ENCODE results near the gene CNTNAP2. TPM values are rescaled to one million over a fixed set of nuclear protein-coding genes. Genes with fewer than 3 reads are reported as not detected.

Gene CNTNAP2
- total RNA-seq, 1 donor from 2014 or later: 0.22 TPM

DNA sequence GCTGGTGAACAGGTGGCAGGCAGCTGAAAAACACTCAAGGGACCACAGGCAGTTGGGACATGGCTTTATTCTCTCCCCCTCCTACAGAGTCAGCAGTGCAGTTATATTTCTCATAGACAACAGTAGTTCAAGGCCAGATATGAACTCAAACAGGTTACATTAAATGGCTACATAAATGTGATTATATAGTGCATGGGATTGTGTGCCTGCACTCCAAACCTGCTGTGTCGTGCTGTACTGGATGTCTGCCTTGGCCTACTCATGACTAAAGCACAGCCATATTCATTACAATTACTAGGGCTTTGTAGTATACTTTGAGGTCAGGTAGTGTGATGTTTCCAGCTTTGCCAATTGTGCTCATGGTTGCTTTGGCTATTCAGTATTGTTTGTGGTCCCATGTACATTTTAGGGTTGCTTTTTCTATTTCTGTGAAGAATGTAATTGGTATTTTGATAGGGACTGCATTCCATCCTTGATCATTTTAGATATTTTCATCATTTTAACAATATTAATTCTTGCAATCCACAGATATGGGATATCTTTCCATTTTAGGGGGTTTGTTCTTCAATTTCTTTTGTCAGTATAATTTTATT lies 393.6 kb downstream of the CNTNAP2 start:
- no peak for ATAC-seq
- no peak for DNase-seq
- intact Hi-C loops (cut with micrococcal nuclease): no loop called here

DNA sequence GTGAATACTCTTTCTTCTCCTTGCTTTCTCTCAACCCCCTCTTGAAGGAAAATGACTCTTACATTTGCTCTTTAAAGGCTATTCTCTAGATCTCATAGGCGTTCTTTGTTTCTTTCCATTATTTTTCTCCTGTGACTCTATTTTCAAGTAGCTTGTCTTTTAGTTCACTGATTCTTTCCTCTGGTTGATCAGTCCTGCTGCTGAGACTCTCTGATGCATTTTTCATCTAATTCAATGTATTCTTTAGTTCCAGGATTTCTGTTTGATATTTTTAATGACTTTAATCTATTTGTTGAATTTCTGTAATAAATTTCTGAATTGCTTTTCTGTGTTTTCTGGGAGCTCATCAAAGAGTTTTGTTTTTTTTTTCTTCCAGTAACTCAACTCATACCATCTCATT lies 397.7 kb downstream of the CNTNAP2 start:
- DNase-seq (no peak), ATAC-seq (no peak)
- intact Hi-C loops (cut with micrococcal nuclease): no loop called here

DNA sequence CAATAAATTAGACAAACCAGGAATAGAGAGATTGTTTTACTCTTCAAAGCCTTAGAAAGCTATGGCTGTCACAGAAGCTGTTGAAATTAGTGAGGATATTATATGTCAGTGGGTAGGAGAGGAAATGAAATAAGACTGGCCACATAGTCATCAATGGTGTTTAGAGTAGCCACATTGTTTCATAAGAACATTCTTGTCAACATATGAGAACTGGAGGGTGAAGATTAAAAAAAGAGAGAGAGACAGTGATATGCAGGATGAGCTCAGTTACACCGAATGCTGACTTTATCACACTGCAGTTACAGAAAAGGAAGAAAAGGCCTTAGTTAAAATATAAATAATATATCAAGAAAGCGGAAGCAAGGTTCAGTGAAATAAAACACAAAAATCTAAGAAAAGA lies 412.0 kb downstream of the CNTNAP2 start:
- intact Hi-C loops (cut with micrococcal nuclease): no loop called here
- ATAC-seq: no peak
- no peak for DNase-seq

DNA sequence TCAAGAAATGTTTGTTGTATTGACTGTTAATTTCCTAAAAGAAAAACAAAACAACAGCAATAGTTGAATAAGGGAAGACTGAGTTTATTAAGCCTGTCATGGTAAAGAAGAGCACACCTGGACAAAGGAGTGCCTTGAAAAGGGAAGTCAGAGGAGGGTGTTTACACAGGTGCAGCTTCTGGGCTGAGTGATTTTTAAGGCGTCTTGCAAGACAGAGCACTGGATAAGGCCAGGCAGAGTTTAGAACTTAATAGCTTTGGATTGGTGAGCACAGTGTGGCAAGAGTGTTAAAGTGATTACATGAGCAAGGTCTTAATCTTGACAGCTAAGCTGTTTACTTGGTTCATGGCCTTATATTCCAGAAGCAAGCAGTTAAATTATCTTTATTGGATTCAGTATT lies 423.2 kb downstream of the CNTNAP2 start:
- ATAC-seq (no peak), DNase-seq (no peak)
- intact Hi-C loops (cut with micrococcal nuclease): no loop called here

DNA sequence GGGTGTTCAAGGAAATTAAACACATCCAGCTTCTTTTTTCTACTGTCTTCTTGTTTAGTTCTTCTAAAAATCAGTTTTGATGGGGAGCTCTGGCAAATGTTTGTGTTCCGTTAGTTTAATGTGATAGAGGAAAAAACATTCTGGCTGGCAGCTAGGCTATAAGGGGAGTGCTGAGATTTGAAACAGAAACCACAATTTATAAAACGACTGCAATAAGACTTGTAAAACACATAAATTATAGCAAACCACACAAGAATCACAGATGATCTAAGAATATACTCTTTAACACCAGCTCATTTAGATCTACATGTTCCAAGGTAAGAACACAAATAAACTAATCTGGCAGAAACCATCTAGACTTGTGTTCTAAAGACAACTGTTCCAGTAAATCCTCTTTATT lies 425.5 kb downstream of the CNTNAP2 start:
- no peak for DNase-seq
- intact Hi-C loops (cut with micrococcal nuclease): no loop called here
- ATAC-seq: no peak

DNA sequence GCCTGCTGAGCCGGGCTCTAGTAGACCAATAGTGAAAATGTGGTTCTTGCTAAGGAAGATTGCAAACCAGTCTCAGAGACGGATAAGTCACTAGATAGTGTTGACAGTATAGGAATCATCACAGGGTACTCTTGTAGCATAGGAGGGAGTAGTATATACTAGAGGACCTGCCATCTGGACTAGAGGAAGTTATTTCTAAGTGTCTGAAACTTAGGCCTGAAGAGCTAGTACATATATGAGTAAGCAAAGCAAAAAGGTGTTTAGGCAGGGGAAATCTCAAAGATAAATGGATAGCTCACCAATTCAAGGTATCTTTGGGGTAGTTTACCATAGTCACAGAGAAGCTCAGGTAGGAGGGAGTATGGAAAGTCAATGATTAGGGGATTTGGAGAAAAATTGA lies 428.1 kb downstream of the CNTNAP2 start:
- intact Hi-C loops (cut with micrococcal nuclease): no loop called here

DNA sequence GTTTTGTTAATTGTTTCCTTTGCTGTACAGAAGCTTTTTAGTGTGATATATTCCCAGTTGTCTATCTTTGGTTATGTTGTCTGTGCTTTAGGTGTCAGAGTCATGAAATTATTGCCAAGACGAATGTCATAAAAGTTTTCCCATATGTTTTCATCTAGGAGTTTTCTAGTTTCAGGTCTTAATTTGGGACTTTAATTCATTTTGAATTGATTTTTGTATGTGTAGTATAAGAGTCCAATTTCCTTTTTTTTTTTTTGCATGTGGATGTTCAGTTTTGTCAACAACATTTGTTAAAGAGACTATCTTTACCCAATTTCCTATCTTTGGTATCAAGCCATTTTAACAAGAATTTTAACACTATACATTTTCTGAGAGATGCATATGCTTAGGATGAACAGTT lies 432.2 kb downstream of the CNTNAP2 start:
- intact Hi-C loops (cut with micrococcal nuclease): no loop called here
- DNase-seq (no peak), ATAC-seq (no peak)

More for the DNA sequence above, 428.1 kb downstream of the CNTNAP2 start:
- DNase-seq: no peak
- ATAC-seq: no peak

DNA sequence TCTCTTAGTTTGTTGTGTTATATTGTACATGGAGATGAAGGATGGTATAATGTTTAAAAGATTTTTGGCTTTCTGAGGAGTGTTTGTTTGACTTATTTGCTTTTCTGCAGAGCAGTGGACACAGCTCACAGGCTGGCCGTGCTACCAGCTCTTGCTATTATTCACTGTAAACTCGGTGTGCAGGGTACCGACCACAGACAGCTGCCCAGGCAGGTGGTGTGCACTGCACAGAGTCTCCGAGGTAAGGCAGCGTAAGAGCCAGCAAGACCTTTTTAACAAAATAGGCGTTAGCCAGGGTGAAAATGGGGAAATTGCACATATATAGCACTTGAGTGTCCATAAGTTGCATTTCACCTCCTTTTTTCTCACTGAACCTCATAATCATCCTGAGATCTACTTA lies 438.0 kb downstream of the CNTNAP2 start:
- intact Hi-C loops (cut with micrococcal nuclease): no loop called here
- DNase-seq (no peak), ATAC-seq (no peak)

DNA sequence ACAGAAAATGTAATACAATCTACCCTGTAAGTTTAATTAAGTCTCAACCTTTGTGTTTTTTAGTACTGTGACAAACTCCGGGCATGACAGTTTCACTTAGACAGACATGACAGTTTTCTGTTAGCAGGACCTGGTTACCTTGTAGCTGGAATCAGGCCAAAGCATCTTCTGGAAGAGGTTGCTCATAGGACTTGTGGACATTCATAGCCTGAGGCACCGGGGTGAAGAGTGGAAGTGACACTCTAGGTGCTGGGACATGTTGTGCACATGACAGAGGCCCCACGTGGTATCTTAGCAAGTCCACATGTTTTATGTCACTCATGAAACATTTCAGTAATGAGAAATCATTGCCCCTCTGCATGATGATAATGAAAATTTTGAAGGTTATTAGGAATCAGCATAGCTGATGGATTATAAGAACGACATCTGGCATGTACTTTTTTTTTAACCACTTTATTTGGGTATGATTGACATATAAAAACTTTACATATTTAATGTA lies 441.4 kb downstream of the CNTNAP2 start:
- ATAC-seq (no peak), DNase-seq (no peak)
- intact Hi-C loops (cut with micrococcal nuclease): no loop called here

DNA sequence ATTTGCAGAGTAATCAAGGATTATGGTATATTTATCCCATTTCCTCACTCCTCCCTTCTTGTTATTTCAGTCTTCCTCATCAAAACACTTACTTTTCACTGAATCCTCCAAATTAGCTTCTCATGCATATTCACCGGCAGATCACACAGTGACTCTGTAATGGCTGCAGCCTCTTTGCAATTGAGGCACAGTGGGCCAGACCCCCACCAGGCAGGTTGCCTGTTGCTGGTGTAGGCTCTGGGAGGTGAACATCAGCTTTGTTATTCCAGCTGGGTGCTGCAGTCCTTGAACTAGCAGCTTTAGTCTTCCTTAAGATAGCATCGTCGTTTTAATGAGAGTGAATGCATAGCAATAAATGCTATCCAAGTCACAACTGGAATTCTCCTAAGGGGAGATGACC lies 449.3 kb downstream of the CNTNAP2 start:
- DNase-seq (no peak), ATAC-seq (no peak)
- intact Hi-C loops (cut with micrococcal nuclease): no loop called here

DNA sequence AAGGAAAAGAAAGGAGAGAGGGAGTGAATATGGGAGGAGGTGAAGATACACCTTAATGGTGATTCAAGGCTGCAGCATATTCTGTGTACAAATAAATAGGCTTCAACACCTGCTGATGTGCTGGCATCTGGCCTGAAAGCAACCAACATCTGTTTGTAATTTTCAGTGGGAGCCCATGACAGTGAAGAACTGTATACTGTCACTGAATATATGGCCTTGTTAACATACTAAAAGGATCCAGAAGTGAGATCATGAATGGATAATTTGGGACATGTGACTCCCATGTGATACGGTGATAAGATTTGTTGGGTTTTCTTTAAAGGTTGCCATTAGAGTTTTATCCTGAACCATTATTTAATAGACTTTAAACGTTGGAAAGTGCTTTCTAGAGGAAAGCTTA lies 459.3 kb downstream of the CNTNAP2 start:
- DNase-seq (no peak), ATAC-seq (no peak)
- intact Hi-C loops (cut with micrococcal nuclease): no loop called here

DNA sequence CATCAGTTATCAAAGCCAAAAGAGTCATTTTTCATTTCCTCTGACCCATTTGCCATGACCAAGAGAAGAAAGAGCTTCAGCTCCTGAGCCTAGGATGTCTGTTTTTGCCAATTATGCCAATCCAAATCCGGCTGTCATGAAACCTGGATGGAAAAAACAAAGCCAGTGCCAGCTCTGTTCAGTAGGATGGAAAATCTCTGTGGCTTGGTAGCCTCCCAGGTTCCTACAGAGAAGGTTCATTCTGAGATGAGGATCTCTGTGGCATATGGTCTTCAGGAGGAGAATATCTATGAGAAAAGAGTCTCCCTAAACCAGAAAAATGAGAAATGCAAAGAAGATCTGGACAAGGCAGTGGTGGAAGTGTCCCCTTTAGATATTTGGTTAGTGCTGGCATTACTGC lies 475.4 kb downstream of the CNTNAP2 start:
- DNase-seq: no peak
- ATAC-seq: no peak
- intact Hi-C loops (cut with micrococcal nuclease): no loop called here

DNA sequence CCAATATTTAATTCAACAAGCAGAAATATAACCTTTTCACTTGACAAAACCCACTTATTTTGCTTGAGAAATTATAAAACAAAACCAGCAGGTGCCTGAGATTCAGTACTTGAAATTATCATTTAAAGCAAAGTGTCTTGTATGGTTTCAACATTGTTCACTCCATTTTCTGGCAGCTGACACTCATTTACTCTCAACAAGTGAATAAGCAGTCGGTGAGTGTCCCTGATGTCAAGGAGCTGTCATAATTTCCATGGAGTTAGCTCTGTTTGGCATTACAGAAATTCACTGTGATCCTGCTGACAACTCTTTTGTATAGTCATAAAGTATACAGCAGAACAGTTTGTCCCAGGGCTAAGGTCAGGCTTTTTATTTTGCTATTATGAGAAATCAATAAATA lies 490.0 kb downstream of the CNTNAP2 start:
- intact Hi-C loops (cut with micrococcal nuclease): no loop called here
- no peak for ATAC-seq

DNA sequence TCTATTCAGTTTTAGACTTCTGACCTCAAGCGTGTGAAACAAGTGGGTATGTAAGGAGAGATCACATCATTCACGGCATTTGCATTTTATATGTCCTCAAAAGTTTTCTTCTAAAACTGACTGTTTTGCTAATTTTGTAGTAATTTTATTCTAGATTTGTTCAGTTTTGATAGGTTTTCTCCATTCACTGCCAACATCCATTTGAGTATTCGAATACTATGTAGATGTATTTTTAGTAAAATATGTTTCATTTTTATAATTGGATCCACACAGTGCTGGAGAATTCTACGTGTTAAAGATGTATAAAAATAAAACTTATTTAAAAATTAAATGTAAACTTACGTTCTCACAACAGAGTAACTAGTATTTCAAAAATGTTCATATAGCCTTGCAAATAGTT lies 503.0 kb downstream of the CNTNAP2 start:
- intact Hi-C loops (cut with micrococcal nuclease): no loop called here
- ATAC-seq: no peak
- no peak for DNase-seq

More for the DNA sequence above, 490.0 kb downstream of the CNTNAP2 start:
- DNase-seq: no peak

DNA sequence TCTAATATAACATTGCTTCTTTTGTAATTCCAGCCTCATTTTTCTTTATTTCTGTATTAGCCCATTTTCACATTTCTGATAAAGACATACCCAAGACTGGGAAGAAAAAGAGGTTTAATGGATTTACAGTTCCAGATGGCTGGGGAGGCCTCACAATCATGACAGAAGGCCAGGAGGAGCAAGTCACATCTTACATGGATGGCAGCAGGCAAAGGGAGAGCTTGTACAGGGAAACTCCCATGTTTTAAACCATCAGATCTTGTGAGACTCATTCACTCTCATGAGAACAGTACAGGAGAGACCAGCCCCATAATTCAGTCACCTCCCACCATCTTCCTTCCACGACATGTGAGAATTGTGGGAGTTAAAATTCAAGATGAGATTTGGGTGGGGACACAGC lies 510.3 kb downstream of the CNTNAP2 start:
- ATAC-seq (no peak), DNase-seq (no peak)
- intact Hi-C loops (cut with micrococcal nuclease): no loop called here

DNA sequence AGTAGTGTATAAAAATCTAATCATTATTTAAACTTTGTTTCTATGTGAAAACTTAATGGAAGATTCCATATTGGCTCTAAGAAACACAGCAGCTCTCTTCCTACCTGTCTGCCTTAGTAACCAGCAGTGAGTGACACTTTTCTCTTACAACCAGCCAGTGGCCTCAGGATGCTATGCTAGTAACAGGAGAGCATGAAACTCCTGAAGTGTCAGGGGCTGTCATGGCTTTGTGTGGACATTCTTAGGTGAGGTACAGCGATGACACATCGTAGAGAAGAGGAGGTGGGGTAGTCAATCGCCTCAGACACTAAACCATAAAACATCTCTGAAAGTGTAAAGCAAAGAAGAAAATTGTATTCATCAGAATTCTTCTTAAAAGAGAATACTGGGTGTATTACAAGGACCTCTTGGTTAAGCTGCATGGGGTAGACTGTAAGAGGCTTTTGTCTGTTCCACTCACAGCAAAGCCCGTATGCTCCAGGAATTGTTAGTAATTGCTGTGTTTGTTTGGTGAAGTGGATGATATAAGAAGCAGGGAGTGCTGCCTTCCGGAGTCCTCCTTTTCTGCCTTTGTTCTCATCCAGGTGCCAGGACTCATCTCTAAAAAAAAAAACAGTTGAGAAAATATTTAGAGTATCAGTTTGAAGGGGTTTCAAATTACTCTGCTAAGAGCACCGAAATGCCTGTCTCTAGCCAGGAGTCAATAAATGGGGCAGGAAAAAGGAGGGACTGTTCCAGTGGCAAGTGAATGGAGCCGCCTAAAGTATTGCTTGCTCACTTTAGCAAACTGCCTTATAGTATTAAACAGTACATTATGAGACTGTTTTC lies 518.8 kb downstream of the CNTNAP2 start:
- DNase-seq: no peak
- intact Hi-C loops (cut with micrococcal nuclease): no loop called here
- ATAC-seq: no peak

DNA sequence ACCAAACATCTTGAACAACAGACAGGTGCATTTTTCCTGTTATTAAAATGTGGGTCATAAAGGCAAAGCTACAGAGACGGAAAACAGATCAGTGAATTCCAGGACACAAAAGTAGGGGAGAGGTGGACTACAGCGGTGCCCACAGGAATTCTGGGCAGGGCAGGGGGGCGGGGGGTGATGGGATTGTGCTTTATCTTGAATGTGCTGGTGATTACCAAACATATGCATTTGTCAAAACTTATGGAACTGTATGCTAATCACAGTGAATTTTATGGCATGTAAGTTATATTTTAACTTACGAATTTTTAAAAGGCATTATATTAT lies 519.4 kb downstream of the CNTNAP2 start:
- ATAC-seq (no peak), DNase-seq (no peak)
- intact Hi-C loops (cut with micrococcal nuclease): no loop called here

DNA sequence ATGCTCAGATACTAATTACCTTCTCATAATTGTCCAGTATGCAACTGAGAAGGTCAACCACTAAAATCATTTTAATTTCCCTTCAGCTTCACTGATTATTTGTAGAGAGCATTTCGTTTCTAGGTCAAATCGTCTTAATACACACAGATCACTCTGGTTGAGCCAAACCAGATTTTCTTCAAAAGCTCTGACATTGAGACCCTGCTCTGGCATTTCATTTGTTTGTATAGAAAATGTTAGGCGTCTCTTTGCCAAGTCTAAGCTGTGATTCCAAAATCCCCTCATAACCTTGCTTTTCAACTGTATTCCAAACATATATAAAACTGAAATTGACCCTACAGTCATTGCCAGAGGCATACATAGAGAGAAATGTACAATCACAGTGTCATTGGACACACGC lies 520.0 kb downstream of the CNTNAP2 start:
- ATAC-seq (no peak), DNase-seq (no peak)
- intact Hi-C loops (cut with micrococcal nuclease): no loop called here

DNA sequence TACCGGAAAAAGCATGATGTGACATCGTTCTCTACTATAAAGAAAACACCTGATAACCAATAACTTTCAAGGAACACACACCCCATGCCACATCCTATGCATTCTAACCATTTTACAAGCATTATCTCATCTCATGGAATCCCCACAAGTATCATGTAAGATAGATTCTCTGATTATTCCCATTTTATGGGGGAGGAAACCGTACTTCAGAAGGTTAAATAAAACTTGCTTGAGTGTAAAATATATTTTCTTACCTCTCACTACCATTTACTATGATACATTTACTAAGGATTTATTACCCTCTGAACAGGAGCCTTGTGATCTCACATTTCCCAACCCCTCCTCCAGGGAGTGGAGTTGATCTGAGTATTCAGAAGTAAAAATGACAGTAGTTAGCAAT lies 522.7 kb downstream of the CNTNAP2 start:
- ATAC-seq (no peak), DNase-seq (no peak)
- intact Hi-C loops (cut with micrococcal nuclease): no loop called here

DNA sequence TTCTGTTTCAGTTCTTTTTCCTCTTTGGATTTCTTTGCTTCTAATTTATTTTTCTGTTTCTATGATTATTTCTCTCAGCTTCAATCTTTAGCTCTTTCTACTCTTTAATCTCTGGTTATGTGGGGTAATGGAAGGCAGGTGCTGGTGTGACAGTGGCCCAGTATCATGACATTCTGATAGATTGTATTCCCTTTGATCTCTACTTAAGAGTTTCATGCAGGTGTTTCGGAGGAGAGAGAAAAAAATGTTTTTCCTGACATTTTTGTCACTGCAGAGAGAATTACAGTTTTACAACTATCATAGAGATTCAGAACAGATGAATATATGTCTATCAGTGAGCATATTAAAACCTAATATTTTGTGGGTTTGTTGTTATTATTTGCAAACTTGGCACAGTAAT lies 524.9 kb downstream of the CNTNAP2 start:
- no peak for DNase-seq
- intact Hi-C loops (cut with micrococcal nuclease): no loop called here
- no peak for ATAC-seq

DNA sequence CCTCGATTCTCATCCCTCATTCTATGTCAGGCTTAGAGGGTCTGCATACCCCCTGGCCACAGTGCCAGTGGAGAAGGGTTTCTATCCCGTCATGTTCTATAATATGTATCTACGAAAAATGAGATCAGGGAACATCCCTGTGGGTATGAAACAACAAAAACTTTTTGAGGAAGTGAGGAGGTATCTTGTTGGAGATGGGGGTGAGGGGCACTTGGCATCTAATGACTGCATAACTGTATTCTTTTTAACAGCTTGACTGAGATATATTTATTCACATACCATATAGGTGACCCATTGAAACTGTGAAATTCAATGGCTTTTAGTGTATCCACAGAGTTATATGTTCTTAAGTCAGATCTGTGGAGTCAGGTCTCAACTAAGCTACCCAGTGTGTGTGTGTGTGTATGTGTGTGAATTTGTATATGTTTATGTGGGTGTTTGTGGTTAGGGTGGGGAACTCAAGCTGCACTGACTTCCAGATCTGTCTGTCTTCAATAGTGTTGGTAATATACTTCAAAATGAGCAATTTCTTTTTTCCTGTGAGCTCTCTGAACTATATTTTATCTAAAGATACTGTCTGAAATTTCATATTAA lies 528.9 kb downstream of the CNTNAP2 start:
- no peak for DNase-seq
- intact Hi-C loops (cut with micrococcal nuclease): no loop called here
- no peak for ATAC-seq

Measured in left ventricle myocardium superior (tissue), 1 donor.